ENCODE results near the gene AFF2.

Gene AFF2

DNA sequence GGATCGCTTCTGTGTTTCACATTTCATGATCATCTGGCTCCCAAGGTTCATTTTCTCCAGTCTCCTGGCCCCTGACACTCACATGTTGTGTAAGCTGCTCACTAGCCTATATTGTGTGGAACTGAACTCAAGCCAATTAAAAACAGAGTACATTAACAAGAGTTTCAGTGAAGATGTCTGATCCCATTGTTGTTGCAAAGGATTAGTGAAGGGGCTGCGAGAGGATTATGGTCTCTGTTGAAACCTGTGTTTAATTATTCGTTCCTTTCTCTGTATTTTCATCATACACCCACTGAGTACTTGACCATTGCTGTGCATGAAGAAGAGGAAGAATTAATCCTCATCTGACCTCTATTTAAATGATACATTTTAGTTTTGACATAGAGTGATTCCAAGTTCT, 54.7 kb downstream of the AFF2 start:
- TF ChIP-seq, protein P1, sequence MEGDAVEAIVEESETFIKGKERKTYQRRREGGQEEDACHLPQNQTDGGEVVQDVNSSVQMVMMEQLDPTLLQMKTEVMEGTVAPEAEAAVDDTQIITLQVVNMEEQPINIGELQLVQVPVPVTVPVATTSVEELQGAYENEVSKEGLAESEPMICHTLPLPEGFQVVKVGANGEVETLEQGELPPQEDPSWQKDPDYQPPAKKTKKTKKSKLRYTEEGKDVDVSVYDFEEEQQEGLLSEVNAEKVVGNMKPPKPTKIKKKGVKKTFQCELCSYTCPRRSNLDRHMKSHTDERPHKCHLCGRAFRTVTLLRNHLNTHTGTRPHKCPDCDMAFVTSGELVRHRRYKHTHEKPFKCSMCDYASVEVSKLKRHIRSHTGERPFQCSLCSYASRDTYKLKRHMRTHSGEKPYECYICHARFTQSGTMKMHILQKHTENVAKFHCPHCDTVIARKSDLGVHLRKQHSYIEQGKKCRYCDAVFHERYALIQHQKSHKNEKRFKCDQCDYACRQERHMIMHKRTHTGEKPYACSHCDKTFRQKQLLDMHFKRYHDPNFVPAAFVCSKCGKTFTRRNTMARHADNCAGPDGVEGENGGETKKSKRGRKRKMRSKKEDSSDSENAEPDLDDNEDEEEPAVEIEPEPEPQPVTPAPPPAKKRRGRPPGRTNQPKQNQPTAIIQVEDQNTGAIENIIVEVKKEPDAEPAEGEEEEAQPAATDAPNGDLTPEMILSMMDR (IDR thresholded peaks at IDR 0.05; ENCODE audit: control extremely low read depth, extremely low read depth, low read depth, missing control alignments): no peak
- DNase-seq (ENCODE audit: extremely low spot score): no peak
- CTCF ChIA-PET: no interaction called here
- POLR2A ChIA-PET: no interaction called here

DNA sequence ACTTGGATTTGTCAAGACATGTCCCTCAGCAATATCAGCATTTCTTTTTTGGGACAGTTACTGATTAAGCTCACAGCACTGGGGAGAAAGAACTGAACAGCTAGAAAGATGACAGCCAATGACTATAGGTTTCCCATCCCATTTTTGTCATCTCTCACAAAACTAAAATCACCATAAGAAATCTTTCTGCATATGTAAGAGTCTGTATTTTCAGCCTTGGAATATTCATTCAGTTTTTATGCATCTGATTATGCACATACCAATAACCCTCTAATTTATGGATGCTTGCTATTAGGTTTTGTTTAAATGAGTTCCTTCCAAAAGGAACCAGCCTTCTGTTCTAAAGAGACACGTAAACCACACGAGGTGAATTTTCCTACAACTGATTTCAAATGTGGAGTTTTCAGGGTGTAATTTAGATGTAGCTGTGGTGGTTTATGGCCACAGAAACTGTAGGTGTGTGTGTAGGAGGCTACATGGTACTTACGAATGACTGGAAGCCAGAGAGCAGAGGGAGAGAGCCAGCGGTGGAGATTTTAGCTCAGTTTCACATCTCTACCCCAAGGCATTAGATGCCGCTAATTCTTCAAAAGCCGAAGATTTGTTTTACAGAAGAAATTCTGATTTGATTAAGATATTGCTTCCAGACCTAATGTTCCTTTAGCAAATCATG, 55.3 kb downstream of the AFF2 start:
- TF ChIP-seq, protein P1 (IDR thresholded peaks at IDR 0.05; ENCODE audit: control extremely low read depth, extremely low read depth, low read depth, missing control alignments): no peak
- no peak for DNase-seq (ENCODE audit: extremely low spot score)
- POLR2A ChIA-PET: no interaction called here
- CTCF ChIA-PET: no interaction called here

DNA sequence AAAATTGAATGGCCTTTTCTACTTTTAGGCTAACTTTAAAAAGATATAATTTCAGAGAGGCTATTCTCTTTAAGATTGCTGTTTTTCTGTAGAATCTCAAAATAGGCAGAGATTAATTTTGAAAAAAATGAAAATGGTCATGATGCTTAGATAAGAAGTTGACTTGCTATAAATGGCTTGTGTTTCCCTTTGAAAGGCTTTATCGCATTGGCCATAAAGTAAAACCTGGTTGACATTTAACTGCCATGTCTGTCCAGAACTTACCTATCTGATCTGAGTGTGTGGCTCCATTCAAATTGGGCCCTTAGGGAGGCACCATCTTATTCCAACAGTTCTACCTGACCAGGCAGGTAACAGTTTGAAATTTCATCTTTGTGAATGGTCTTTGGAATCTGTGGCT, 56.1 kb downstream of the AFF2 start:
- TF ChIP-seq, protein P1 (IDR thresholded peaks at IDR 0.05; ENCODE audit: control extremely low read depth, extremely low read depth, low read depth, missing control alignments): no peak
- DNase-seq (ENCODE audit: extremely low spot score): no peak
- ChIA-PET CTCF (no interaction called here), POLR2A (no interaction called here)

DNA sequence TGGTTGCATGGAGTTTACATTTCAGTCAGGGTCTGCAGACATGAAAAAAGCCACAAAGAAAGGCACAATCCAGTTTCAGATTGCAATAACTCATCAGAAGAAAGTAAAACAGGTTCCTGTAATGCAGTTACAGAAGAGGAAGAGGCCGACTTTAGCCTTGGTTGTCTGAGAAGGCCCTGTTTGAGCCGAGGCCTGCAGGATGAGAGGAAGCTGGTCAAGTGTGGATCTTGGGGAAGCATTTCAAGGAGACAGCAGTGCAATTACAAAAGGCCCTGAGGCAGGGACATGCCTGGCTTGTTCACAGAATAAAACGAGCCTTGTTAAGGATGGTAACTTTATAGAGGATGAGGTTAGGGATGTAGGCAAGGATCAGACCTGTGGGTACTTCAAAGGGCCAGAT, 62.4 kb downstream of the AFF2 start:
- ChIA-PET CTCF (no interaction called here), POLR2A (no interaction called here)
- DNase-seq (ENCODE audit: extremely low spot score): no peak
- TF ChIP-seq, protein P1 (IDR thresholded peaks at IDR 0.05; ENCODE audit: control extremely low read depth, extremely low read depth, low read depth, missing control alignments): no peak

DNA sequence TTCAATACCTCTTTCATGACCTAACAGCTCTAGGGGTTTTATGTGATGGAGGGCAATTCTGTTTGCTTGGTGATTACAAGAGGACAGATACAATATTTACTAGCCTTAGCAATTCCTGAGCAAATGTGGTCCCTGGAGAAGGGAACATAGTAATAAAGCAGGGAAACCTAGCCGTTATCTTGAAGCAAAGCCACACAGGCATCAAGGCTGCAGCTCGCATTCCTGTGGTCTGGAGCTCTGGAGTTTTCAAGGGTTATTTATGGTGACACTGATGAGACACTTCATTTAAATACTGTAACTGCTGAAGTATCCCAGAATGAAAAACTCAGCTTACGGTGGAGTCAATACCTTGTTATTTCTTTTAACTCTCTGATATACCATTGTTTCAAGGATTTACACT, 66.8 kb downstream of the AFF2 start:
- CTCF ChIA-PET: no interaction called here

DNA sequence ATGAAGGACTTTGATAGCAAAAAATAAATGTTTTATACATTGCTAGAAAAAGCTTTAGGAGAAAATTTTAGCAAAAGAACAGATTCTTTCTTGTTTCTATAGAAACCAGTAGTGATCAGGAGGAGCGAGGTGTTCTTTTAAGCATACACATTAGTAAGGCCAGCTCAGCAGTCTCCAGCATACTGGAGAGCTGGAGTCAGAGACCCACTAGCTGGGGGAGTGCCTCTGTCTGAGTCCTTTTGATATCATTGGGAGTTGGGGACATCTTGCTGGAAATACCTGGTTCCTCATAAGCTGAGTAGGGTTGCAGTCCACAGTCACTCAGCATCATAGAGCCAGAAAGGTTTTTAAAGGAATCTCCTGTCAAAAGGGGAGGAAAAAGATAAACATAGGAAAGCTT, 67.4 kb downstream of the AFF2 start:
- TF ChIP-seq, protein P1 (IDR thresholded peaks at IDR 0.05; ENCODE audit: control extremely low read depth, extremely low read depth, low read depth, missing control alignments): no peak
- CTCF ChIA-PET: no interaction called here
- POLR2A ChIA-PET: no interaction called here
- DNase-seq (ENCODE audit: extremely low spot score): no peak

More for the DNA sequence above, 66.8 kb downstream of the AFF2 start:
- TF ChIP-seq, protein P1 (IDR thresholded peaks at IDR 0.05; ENCODE audit: control extremely low read depth, extremely low read depth, low read depth, missing control alignments): no peak
- no peak for DNase-seq (ENCODE audit: extremely low spot score)
- POLR2A ChIA-PET: no interaction called here

DNA sequence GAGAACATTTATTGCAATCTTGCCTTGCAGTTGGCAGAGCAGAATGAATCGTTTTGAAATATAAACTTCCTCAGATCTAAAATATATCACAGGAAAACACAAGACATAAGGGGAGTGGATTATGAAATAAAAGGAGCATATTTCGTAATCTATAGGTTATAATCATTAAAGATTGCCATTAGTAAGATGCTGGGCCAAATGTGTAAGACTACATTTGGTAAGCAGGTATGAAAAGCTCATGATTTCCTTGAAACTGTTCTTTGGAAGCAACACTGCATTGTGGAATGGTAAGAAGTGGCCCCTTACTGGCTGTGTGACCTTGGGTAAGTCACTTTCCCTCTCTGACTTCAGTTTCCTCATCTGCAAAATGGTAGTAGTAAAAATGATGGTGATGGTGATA, 68.3 kb downstream of the AFF2 start:
- DNase-seq (ENCODE audit: extremely low spot score): no peak
- ChIA-PET POLR2A (no interaction called here), CTCF (no interaction called here)
- TF ChIP-seq, protein P1 (IDR thresholded peaks at IDR 0.05; ENCODE audit: control extremely low read depth, extremely low read depth, low read depth, missing control alignments): no peak

All from GM10248 (cell line).